GDM1 (cell line): ENCODE results near the gene AASDH.
A peak's percentile ranks its signal among the peaks of the same experiment; 100 is the strongest.

Experiments used
- DNase-seq: peaks from one replicate; lab custom pipeline; 2025; lab: John Stamatoyannopoulos, UW

Gene AASDH

DNA sequence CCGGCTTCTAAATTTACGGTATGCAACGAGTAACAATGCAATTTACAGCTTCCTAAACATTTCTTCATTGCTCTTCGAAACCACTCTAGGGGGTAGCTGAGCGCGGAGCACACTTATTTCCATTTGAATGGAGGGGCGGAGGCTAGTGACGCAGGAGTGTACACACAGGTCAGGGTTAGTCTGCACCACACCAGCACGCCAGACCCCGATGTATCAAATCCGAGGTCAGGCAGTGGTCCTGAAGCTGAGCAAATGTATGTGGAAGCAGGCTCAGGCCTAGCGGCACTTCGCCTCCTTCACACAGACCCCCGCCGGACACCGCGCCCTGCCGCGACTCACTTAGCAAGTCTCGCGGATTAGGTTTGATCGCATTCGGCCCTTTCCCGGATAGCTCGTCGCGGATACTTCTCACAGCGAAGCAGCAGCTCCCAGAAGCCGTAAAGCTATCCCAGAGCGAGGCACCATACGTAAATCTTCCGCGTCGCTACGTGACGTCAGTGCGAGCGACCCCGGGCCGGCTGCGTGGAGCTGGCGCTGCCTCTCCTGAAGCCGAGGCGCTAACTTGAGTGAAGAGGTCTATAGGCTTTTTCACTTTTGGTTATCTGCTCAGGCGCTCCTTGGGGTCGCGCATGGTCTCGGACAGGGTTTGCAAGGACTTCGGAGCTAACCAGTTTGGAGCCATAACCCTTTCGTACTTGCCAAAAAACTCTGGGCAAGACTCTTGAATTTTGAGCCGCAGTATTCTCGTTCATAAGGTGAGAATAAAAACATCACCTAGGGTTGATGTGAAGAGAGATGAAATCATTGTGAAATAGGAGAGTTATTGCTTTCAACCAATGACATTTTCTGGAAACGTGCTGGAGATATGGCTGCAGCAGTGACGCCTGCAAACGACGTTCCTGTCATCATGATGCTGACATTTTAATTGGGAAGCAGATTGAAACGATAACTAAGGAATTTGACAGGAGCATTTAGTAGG lies at the start of gene AASDH:
AASDH (minus strand) TSS at position 469 of the 979 bp plus-strand sequence. CDS start 3,192 bp downstream, outside the sequence.
- peak; percentile 92 for DNase-seq

DNA sequence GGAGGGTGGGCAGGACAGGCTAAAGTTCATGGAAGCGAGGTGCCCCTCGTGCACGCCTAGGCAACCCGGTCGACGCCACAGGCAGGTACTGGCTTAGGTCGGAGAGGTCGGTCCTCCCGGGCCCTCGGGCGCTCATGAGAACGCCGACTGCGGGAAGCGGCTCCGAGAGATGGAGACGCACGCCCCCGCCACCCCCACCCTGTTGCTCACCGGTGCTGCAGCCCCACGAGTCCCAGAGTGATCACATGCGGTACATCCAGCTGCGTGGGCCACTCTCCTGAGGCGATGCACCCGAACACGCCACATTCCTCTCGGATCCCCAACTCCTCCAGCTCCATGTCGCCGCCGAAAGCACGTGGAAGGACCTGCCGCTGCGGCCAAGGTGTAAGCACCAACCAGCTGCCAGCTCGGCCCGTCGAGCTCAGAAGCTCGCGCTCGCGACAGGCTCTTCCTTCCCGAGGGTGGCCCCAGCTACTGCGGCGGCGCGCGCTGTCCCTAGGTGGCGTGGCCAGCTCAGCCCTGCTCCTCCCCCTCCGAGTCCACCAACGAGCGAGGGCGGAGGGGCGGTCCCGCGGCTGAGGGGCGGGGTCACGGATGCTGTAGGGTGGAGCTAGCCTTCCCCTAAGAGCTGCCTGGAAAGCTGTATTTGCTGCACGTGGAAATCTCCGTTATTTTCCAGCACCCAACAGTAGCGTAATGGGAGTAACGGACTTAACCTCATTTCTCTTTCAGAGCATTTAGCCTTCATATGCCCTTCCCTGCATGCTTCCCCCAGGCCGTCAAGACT lies 48.0 kb upstream of the AASDH start, which contains the start of gene PPAT:
PPAT (minus strand) TSS at position 476 of the 787 bp plus-strand sequence; CDS start at position 338, 138 bp downstream.
- DNase-seq: peak; percentile 99

DNA sequence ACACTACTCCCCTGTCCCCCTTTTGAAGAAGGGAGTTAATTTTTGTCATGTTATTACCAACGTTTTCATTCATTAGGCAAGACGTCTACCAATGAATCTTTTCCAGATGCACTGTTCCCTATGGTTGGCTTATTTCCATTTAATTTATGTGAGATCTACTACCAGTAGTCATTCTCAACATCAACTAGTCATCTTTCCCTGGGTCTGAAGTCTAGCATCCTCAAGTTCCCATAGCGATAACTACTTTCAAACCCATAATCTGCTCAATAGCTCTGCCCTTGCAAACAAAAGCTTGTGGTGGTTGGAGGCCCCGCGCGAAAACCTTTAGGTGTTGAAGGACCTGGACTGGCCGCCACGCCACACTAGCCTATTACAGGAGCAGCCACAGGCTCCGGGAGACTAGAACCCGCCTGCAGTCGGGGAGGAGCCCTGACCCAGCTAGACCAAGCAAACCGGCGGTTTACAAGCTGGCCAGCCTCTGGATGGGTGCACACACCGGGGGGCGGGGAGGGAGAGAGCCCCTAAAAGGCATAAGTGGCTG lies 47.4 kb upstream of the AASDH start:
- peak; percentile 25 for DNase-seq

DNA sequence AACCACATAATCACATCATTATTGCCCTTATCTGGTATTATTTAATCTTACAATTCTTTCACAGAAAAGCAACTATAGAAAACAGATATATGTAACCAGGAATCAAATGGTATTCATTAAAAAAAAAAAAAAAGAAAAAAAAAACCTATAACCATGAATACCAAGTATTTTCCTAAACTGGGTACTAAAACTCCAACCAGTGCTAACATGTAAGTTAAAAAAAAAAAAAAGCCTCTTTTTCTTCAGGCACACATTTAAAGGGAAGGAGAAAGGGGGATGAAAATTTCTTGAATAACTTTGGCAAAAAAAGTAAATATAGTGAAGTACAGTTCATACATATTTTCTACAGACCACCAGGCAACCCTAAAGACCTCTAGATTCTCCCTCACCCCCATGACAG lies 46.0 kb upstream of the AASDH start:
- no peak for DNase-seq

DNA sequence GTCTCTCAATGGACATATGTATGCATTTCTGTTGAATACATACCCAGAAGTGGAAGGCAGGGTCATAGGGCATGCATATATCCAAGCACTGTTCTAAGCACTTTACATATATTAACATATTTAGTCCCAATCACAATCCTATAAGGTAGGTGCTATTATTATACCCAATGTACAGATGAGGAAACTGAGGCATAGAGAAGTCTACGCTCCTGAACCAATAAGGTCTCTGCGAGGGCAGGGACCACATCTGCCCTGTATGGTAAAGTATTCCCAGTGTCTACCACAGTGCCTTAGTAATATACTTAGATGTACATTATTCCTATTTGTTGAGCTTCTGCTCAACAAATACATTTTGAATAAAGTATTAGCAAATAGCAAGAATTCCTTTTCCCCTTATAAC lies 42.9 kb upstream of the AASDH start:
- no peak for DNase-seq

- no peak for DNase-seq
Measured at GRCh38 chr4:56427179-56427578, 39.9 kb upstream of the AASDH start.

DNA sequence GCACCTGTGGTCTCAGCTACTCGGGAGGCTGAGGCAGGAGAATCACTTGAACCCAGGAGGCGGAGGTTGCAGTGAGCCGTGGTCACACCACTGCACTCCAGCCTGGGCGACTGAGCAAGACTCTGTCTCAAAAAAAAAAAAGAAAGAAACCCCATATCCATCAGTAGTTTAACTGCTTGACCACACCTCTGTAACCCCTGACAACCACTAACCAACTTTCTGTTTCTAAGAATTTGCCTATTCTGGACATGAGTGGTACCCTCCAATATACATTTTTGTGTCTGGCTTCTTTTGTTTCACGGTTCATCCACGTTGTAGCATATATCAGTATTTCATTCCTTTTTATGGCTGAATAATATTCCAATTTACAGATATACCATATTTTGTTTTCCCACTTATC lies 39.0 kb upstream of the AASDH start:
- DNase-seq: no peak

- no peak for DNase-seq
Measured at GRCh38 chr4:56425518-56425917, 38.2 kb upstream of the AASDH start.

GRCh38 chr4:56424697-56425514 lies 37.6 kb upstream of the AASDH start:
- no peak for DNase-seq

DNA sequence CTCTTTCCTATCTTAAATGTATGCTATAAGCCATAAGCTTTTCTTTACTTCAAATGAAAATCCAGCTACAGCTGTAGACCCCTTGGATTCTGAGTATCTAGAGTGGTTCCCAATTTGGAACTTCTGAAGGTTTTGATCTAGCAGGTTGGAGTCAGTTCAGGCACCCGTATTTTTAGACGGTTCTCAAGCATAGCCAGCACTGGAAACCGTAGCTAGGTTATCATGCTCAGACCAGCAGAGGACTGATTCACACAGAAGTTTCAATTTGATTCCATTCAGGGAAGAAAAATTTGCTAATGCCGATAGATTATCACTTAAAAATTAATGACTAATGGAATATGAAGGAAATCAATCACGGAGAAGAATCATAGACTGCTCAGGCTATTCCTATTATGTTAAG lies 36.9 kb upstream of the AASDH start:
- DNase-seq: no peak

DNA sequence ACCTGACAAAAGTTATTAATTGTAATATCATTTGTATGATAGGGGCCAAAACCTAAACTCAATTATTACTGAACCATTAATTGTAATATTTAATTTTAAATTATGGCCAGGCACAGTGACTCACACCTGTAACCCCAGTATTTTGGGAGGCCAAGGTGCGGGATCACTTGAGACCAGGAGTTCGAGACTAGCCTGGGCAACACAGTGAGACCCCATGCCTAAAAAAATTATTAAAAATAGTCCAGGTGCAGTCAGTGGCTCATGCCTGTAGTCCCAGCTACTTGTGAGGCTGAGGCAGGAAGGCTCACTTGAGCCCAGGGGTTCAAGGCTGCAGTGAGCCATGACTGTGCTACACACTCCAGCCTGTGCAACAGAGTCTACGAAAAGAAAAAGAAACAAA lies 30.1 kb upstream of the AASDH start:
- no peak for DNase-seq

GRCh38 chr4:56416349-56416748 lies 29.1 kb upstream of the AASDH start:
- no peak for DNase-seq

- no peak for DNase-seq
Measured at GRCh38 chr4:56414135-56414670, 26.9 kb upstream of the AASDH start.

- no peak for DNase-seq
Measured at GRCh38 chr4:56410247-56411062, 23.2 kb upstream of the AASDH start.

DNA sequence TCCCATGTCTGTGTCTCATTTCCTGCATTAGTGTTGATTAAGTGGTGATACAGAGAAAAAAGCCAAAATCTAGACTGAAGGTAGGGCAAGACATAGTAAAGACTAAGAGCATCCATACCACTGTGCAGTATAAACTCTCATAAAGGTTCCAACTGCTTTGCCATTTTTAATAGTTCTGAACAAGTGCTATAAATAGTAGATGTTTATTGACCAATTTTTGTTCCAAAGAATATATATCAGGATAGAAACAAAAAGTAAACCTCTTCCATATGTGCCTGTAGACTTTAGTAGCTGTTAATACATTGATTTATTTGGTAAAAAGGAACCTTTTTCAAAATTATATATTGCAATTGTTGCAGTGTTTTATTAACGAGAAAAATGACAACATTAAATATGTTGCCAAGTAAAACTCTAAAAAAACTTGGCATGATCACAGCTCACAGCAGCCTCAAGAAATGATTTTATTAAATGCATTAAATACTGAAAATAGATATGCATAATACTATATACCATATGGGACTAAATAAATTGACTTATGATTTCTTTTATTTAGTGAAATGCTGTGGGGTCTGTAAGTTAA lies 22.3 kb upstream of the AASDH start:
- DNase-seq: no peak

GRCh38 chr4:56408978-56409377 lies 21.7 kb upstream of the AASDH start:
- DNase-seq: no peak

DNA sequence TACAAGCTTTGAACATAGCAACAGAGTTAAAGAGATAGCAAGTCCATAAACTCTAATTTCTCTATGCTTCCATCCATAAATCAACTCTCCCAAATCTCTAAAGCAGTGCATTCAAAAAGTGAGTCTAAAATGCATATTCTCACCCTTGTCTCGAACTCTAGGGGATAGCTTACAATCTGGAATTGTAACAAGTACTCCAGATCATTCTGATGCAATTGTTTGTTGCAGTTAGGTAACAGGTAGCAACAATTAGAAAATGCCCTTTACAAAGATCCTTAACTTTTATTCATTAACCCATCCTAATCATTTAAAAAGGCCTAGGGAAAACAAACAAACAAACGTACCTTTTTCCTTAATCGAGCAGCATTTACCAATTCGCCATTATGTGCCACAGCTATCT lies 18.9 kb upstream of the AASDH start:
- no peak for DNase-seq

- DNase-seq: no peak
Measured at GRCh38 chr4:56405016-56405415, 17.7 kb upstream of the AASDH start.

- DNase-seq: no peak
Measured at GRCh38 chr4:56400560-56400959, 13.3 kb upstream of the AASDH start.

DNA sequence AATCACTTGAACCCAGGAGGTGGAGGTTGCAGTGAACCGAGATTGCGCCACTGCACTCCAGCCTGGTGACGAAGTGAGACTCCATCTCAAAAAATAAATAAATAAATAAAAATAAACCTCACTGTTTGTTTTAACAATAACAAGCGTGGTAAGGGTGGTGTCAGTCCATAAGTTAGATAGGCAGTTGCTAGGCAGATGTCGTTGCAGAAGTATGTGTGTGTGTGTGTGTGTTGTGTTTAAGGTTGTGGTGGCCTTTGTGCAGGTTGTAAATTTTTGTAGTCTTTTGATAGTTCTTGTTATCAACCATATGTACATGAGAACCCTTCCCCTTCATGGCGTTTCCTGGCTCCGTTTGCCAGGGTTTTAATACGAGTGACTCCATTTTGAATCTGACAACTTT lies 4.0 kb upstream of the AASDH start:
- DNase-seq: no peak
